Stomach (tissue), 4 donors: ENCODE measurements around the gene SARS1.

Experiments used
- EP300 ChIP-seq: sonication (generic); formaldehyde crosslinking; IDR thresholded peaks from one replicate; pipeline ENCODE4 v1.6.1; 2017; ENCODE audit warnings: antibody characterized with exemption
- POLR2A ChIP-seq, 4 donors: fragments of 450-650 bp; IDR thresholded peaks; one replicate each; pipeline ENCODE4 v1.6.1; 2016; ENCODE audit warnings: antibody characterized with exemption in 4 of 4, control low read depth in 2 of 4, mild to moderate bottlenecking in 1 of 4, moderate library complexity in 1 of 4
- POLR2AphosphoS5 ChIP-seq, 3 donors: sonication (generic); formaldehyde crosslinking; IDR thresholded peaks; one replicate each; pipeline ENCODE4 v1.6.1; 2016; ENCODE audit warnings: antibody characterized with exemption in 3 of 3
- TF ChIP-seq, protein P1 (sequence below), 7 experiments: fragments of 450-650 bp in 4 of 7; fragments of 200-600 bp in 3 of 7; sonication (generic) in 3 of 7; IDR thresholded peaks; one replicate each; pipeline ENCODE4 v1.5.1; 2016 to 2019; ENCODE audit warnings: antibody characterized with exemption in 7 of 7, control low read depth in 2 of 7, mild to moderate bottlenecking in 1 of 7

DNA sequence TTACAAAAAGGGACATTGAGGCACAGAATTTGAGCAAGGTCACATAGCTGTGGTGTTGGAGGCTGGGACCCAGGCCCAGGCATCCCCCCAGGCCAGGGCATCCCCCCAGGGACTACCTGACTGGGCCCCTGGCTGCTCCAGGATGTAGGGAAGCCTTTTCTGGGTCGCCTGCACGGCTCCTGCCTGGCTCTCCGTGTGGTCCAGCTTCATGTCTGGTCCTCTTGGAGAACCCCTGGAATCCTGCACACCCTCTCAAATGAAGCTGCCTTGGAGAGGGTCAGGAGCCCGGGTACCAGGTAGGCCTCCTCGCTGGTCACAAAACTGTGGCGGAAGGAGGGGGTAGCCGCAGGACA is 34.7 kb downstream of the SARS1 start:
- TF ChIP-seq, protein P1, sequence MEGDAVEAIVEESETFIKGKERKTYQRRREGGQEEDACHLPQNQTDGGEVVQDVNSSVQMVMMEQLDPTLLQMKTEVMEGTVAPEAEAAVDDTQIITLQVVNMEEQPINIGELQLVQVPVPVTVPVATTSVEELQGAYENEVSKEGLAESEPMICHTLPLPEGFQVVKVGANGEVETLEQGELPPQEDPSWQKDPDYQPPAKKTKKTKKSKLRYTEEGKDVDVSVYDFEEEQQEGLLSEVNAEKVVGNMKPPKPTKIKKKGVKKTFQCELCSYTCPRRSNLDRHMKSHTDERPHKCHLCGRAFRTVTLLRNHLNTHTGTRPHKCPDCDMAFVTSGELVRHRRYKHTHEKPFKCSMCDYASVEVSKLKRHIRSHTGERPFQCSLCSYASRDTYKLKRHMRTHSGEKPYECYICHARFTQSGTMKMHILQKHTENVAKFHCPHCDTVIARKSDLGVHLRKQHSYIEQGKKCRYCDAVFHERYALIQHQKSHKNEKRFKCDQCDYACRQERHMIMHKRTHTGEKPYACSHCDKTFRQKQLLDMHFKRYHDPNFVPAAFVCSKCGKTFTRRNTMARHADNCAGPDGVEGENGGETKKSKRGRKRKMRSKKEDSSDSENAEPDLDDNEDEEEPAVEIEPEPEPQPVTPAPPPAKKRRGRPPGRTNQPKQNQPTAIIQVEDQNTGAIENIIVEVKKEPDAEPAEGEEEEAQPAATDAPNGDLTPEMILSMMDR (IDR thresholded peaks at IDR 0.05): no peak
- no peak for TF ChIP-seq POLR2A (IDR thresholded peaks at IDR 0.05)
- TF ChIP-seq POLR2AphosphoS5 (IDR thresholded peaks at IDR 0.05): no peak
- no peak for TF ChIP-seq EP300
